ENCODE data around the gene ZNF584.
"Not testable (repeated sequence)": the region's sequence is repeated elsewhere in the genome, so short reads cannot be mapped to it uniquely, and the experiment has no call there.

The ZNF584 gene

GRCh38 chr19:58403920-58404478 lies 4.5 kb upstream of the ZNF584 start:
- DNase-seq (ENCODE audit: low read depth): not testable (repeated sequence)

GRCh38 chr19:58406818-58407657 lies 1.4 kb upstream of the ZNF584 start:
- DNase-seq (ENCODE audit: low read depth): no peak

GRCh38 chr19:58407658-58408151 lies 744 bp upstream of the ZNF584 start:
- no peak for DNase-seq (ENCODE audit: low read depth)

GRCh38 chr19:58409010-58409790 lies 751 bp downstream of the ZNF584 start:
- no peak for DNase-seq (ENCODE audit: low read depth)

- DNase-seq (ENCODE audit: low read depth): no peak
These were observed 8.2 kb downstream of the ZNF584 start for GRCh38 chr19:58416604-58417003.

GRCh38 chr19:58417071-58417470 lies 8.6 kb downstream of the ZNF584 start:
- DNase-seq (ENCODE audit: low read depth): no peak

- no peak for DNase-seq (ENCODE audit: low read depth)
These were observed 20.2 kb downstream of the ZNF584 start for GRCh38 chr19:58428617-58429016.

GRCh38 chr19:58429745-58430144 lies 21.3 kb downstream of the ZNF584 start:
- no peak for DNase-seq (ENCODE audit: low read depth)

- DNase-seq (ENCODE audit: low read depth): no peak
These were observed 25.8 kb downstream of the ZNF584 start for GRCh38 chr19:58434217-58434616.

GRCh38 chr19:58439576-58440554 lies 31.4 kb downstream of the ZNF584 start, which contains the start of gene ZNF132:
TSS of gene ZNF132 (minus strand) at chr19:58440153. CDS start at chr19:58439821, 332 bp downstream.
- peak; percentile 98 for DNase-seq (ENCODE audit: low read depth)

GRCh38 chr19:58440556-58440955 lies 32.1 kb downstream of the ZNF584 start:
- DNase-seq (ENCODE audit: low read depth): no peak

GRCh38 chr19:58442986-58443385 lies 34.5 kb downstream of the ZNF584 start:
- not testable (repeated sequence) for DNase-seq (ENCODE audit: low read depth)

GRCh38 chr19:58448860-58449259 lies 40.4 kb downstream of the ZNF584 start:
- not testable (repeated sequence) for DNase-seq (ENCODE audit: low read depth)

- DNase-seq (ENCODE audit: low read depth): not testable (repeated sequence)
These were observed 41.5 kb downstream of the ZNF584 start for GRCh38 chr19:58449980-58450379.

GRCh38 chr19:58450856-58451357 lies 42.5 kb downstream of the ZNF584 start:
- DNase-seq (ENCODE audit: low read depth): no peak

GRCh38 chr19:58451358-58452101 lies 43.1 kb downstream of the ZNF584 start, which contains the start of gene ZNF324B:
TSS of gene ZNF324B (plus strand) at chr19:58451622. CDS start at chr19:58453702, 2,080 bp downstream.
- DNase-seq (ENCODE audit: low read depth): peak; percentile 93

GRCh38 chr19:58453743-58454142 lies 45.3 kb downstream of the ZNF584 start:
- DNase-seq (ENCODE audit: low read depth): no peak

GRCh38 chr19:58455306-58455705 lies 46.9 kb downstream of the ZNF584 start:
- DNase-seq (ENCODE audit: low read depth): no peak

GRCh38 chr19:58456111-58456510 lies 47.7 kb downstream of the ZNF584 start:
- no peak for DNase-seq (ENCODE audit: low read depth)

GRCh38 chr19:58460039-58460438 lies 51.6 kb downstream of the ZNF584 start:
- no peak for DNase-seq (ENCODE audit: low read depth)
